GM18508 (cell line): ENCODE results near the gene PTPRT.

Source experiments
- ATAC-seq: cut with Tn5 transposase; IDR thresholded peaks from one replicate; pipeline ENCODE4 v1.9.1; 2021; ENCODE audit warnings: moderate number of reproducible peaks; ENCODE audit not compliant: insufficient read depth, unreplicated experiment

The PTPRT gene

DNA sequence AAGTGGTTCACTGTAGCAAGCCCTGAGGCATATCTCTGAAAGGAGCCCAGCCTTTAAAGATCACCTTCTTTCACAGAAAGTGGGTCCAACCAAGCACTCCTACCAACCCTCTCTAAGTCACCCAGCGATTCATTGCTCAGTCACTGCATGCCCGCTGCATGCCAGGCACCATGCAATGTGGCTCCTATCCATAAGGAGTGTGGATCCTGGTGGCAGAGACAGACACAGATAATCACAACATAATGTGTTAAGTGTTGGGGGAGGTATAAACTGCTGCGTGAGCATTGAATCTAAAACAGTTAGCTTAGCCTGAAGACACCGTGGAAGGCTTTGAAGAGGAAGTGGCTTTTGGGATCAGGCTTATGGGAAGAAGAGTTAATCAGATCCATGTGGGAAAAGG lies 659.5 kb downstream of the PTPRT start:
- ATAC-seq = no peak

DNA sequence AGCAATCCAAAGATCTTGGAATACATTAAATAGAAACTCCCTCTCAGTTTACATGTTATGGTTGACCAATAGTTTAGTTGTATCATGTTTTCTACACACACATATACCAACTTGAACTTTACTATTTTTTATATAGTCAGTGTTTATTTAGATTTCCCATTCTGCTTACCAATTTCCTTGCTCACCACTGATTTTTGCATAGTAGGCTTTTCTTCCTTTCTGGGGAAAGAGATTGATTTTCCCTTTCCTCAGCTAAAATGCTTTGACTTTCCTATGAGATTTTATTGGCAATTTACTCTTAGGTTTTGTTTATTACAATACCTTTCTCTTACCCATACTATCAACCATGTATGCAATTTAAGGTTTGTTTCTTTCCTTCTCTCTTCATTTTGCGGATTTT lies 665.6 kb downstream of the PTPRT start:
- no peak for ATAC-seq

DNA sequence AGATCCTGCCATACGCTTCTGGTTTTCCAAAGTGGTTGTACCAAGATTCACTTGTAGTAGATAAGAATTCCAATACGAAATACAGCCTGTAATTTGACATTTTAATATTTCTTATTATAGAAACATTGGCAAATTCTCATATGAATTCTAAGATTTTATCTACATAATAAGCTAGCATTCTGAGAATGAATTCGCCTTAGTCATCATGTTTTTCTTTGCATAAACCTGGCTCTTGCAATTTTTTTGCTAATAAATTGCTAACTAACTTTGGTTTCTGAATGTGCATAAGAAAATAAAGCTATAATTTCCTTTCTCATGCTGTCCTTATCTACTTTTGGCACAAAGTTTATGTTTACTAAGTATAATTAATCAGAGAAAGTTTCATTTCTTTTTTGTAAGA lies 673.0 kb downstream of the PTPRT start:
- no peak for ATAC-seq

DNA sequence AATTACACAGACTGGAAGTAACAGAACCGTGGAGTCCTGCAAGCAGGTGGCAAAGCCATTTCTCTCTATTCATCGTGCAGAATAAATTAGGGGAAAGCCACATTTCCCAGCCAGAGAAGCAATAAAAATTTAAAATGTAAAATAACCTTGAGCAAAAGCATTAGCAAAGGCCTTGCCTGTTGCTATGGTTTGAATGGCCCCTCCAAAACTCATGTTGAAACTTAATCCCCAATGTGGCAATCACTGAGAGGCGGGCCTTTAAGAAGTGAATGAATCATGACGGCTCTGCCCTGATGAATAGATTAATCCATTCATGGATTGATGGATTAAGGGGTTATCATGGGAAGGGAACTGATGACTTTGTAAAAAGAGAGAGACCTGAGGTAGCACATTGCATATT lies 679.0 kb downstream of the PTPRT start:
- no peak for ATAC-seq

DNA sequence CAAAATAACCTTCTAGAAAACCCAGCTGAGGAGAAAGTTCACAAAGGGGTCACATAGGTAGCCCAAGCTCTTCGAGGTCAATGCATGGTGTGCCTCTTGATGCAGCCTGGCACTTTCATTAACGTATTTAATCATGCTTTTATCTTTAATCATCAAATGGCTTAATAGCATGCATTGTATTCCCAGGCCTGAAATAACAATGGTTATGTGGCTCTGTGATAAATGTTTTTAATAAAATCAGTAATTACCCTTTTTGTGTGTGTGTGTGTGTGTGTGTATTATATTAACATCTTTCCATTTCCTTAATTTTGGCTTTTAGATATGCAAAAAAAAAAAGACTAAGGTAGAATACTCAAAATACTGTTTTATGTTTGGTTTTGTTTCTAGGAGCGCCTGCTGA lies 681.8 kb downstream of the PTPRT start:
- no peak for ATAC-seq

DNA sequence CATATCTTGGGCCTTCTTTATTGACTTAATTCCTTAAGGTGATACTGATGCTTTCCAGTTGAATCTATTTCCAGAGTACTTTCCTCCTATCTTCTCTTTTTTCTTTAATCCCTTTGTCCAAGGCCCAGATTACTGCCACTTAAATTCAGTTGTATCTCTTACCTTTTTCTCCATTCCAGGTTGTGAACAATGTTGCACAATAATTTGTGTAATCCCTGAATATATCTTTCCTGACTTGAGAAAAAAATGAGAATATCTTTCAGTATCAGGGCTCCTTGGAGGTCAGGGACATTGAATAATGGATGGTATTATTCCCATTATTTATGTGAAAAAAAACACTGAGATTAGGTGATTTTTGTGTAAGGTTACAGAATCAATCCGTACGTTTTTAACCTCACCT lies 683.3 kb downstream of the PTPRT start:
- no peak for ATAC-seq

DNA sequence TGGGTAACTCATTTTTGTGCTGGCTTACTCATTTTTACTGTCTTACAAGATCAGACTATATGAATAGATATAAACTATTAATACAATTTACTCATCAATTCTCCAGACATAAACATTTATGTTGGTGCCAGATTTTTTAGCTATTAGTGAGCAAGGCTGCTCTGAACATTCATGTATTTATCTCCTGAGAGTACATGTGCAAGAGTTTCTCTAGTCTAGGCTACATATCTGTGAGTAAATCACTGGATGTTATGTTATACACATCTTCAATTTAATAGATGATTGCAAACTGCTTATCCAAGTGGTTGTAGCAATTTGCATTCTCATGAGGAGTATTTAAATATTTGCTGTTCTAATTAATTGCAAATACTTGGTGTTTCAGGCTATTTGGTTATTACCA lies 687.1 kb downstream of the PTPRT start:
- no peak for ATAC-seq

DNA sequence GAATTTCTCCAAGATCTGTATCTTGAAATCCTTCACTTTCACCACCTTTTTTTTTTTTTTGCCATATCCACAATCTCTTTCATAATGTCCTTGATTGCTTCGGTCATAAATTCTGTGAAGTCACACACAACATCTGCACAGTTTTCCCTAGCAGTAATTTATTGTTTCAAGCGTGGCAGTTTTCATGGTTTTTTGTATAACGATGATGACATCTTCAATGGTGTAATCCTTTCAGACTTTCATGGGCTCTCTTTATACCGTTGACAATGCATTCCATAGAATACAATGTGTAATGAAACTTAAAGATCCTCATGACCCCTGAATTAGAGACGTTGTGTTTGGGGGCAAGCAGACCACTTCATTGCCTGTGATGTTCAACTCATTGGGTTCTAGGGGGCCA lies 693.1 kb downstream of the PTPRT start:
- no peak for ATAC-seq

DNA sequence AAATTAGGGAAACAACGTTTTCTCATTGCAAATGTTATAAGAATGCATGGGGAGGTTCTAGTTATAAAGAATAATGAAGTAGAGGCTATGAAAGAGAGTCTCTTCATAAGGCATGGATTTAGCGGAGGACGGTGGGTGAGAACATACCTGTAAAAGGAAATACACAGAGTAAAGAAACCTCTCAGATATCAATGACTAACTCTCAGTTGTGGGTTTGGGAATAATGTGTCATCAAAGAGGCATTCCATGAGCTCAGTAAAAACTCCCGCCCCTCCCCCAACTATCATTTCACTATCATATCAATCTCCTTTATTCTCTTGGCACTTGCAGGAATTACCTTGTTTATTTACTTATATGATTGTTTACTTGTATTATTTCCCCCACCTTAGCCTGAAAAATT lies 695.4 kb downstream of the PTPRT start:
- ATAC-seq = no peak

DNA sequence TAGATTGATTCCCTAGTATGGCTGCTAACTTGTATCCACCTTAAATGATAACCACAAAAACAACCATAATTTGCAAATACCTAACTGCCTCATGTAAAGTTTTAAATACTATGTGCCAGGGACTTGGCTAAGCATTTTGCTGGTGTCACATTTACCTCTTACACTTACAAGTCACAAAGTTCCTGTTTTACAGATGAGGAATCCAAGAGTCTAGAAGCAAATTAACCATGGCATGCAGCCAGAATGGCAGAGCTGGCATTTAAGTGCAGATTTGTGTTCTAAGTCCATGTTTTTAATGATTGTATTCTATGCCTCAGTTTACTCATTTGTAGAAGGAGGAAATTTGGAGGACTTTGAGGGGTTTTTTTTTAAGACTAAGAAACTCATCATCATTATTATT lies 696.7 kb downstream of the PTPRT start:
- no peak for ATAC-seq

DNA sequence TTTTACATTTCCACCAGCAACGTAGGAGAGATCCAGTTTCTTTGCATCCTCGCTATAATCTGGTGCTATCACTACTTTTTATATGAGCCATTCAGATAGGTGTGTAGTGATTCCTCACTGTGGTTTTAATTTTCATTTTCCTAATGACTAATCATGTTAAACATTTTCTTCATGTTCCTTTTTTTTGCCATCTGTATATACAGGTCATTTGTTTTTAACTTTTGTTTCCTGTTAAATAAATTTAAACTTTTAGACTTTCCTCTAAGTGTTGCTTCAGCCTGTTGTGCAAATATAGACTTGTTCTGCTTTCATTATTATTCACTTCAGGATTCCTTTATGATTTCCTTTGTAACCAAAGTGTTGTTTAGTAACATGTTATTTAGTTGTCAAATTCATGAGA lies 697.4 kb downstream of the PTPRT start:
- no peak for ATAC-seq

DNA sequence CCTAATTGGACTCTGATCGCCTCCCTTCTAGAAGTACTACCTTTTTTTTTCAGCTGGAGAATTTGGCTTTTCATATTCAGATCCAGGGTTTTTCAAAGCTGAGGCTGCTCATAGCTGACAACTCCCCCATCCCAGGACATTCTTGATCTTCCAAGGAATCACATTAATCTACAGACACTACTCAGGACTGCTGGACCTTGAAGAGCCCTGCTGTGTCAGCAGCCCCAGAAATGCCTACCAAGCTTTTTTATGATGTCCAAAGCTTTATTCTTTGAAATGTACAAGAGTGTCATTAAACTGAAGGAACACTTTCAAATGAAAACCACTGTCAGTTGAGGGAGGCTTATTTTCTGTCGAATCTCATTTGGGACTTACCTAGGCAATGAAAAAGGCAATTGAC lies 704.1 kb downstream of the PTPRT start:
- ATAC-seq = no peak

DNA sequence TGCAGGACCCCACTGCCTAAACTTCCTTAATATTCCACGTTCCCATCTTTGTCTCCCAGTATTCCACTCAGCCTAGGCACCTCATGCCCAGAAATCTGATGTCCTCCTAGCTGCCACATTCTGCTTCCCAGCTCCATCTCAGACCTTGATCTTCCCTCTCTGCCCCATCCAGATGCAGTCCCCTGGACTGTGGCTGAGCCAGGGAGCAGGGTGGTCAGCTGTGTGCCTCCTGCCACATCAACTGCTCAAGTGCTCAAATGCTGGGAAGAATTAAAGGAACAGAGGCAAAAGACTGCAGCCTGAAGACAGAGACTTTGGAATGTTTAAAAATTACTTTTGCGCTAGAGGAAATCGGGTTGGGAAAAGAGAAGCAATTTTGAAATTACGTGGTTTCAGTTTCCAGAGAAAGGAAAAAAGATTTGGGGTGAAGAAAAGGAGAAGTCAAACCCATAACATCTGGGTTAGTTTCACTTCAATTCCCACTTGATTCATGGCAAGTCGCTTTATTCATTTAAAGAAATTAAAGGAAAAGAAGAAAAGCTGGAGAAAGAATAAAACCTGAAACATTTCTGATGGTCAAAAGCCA lies 704.8 kb downstream of the PTPRT start:
- ATAC-seq = no peak

DNA sequence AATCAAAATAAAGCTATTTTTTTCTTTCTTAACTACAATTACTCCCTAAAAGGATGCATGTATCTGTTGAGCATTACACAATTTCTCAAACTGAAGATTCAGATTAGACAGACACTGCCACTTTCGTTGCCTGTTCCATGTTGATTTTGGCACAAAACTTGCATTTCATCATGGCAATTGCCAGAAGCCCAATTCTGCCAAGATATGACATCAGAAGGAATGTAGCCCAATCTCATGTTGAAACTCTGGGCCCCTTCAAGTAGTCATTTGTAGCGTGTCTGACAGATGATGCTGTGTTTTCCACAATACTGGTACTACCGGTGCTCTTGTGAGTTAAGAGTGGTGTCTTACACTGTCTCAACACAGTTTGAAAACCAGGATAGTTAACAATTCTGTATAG lies 705.4 kb downstream of the PTPRT start:
- ATAC-seq = no peak

DNA sequence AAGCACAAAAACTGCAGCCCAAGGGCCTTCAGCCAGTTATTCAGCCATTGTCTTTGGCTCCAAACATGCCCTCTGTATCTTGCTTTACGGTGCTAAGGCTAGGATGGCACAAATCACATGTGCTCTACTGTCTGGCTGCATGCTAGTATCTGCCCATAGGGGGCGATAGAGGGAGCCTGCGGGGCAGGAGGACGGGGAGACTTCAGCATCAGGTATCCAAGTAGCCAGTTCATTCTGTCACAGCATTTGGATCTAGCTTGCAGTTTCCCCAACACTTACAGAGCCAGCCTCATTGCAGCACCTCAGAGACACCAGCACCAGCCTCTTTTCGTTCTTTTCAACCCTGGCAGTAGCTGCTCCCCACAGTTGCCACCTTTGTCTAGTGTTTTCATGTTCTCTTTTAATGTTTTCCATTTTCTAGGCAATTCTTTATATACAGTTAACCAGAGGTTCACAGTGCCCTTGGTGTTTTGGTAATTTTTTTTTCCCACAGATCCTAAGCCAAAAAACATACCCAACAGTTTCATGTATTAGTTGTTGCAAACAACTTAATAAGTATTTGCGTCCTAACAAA lies 705.9 kb downstream of the PTPRT start:
- ATAC-seq = no peak

DNA sequence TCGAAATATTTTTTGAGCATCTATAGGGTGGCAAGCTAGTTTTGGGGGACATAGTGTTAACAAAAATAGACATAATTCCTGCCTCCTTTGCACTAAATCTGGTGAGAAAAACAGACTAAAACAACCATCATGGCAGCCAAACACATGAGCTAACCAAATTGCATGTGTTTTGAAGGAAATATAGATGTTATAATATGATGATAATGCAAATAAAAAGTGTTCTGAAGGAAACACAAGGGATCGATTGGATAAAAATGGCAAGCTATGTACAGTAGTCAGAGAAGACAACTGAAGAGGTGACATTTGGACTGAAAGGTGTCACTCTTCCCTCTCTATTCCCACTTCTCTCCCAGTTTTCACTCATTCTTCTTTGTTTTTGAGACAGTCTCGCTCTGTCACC lies 706.9 kb downstream of the PTPRT start:
- ATAC-seq = no peak

DNA sequence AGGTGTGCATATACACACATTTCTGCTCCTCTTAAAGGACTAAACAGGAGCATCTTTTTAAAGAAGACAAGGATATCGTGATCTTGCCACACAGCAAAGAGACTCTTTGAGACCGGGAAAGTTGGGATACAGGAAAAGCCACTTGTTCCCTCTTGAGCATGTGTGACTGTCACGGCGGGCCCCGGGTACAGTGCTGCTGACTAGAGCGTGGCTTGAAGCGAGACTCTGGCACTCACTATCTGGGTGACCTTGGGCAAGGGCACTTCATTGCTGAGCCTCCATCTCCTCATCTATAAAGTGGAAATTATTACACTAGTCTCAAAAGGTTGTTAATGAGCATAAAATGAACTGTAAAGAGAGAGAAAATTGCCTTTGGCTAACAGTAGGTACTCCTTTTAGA lies 713.9 kb downstream of the PTPRT start:
- no peak for ATAC-seq

DNA sequence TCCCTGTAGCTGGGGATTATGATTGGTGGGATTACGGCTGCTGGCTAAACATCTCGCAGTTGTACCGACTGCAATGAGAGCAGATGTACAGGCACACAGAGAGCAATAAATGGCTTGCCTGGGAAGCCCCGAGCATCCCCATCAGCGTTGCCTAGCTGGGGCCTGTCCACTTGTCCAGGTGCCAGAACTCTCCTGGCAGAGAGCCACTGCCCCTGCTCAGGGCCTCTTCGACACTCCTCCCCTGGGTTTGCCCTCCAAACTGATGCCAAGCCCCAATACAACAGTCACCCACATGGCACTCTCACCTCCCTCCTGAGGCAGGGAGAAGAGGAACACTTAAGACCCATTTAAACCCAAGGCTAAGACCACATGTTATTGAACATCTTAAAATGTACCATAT lies 715.1 kb downstream of the PTPRT start:
- no peak for ATAC-seq

DNA sequence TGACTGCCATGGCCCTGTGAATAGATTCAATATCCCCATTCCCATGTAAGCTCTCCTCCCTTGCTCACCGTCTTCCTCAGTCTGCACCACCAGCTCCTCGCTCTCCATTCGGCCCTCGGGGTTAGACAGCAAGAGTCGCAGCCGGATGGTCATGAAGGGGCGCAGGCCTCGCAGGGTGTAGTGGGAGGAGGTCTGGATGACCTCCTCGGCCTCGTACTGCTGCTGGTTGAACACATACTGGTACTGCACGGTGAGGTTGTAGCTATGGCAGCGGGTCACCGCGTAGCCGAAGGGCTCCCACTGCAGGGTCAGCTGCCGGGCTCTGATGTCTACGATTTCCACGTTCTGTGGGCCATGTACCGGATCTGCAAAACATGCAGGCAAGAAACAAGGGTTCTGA lies 717.5 kb downstream of the PTPRT start:
- no peak for ATAC-seq

DNA sequence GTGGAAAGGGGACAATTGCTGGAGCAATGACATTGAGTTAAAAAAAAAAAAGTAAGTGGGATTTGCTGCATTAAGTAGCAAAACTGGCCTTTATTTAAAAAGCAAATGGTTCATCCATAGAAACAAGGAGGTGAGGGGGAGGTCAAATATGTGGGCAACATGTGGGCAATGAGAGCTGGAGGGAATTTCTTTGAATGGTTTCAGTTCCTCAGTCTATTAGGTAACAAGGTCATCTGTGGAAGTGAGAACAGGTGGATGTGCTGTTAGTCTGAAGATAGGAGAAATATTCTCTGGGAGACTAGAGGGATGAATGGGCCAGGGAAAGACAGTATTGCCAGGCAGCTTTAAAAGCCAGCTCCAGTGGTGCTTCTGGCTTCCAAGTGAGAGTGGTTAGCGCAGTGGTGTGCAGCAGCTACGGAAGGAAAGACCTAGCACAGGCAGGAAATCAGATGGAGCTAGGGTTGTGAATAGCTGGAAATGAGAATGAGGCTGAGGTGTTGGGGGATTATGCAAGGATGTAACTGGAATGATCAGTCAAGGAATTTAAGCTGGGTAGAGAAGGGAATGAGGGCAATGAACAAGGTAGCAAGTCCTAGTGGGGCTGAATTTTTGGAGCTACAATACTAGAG lies 727.6 kb downstream of the PTPRT start:
- no peak for ATAC-seq

DNA sequence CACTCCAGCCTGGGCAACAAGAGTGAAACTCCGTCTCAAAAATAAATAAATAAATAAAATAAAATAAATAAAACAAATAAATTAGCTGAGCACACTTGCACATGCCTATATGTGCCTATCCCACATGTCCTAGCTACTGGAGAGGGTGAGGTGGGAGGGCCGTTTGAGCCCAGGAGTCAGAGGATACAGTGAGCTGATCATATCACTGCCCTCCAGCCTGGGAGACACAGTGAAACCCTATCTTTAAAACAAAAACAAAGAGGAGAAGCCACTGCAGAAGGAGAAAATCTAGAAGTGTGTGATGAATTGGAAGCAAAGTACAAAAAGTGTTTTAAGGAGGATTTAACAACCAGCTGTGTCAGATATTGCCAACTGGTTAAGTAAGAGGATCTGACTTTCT lies 728.4 kb downstream of the PTPRT start:
- no peak for ATAC-seq

DNA sequence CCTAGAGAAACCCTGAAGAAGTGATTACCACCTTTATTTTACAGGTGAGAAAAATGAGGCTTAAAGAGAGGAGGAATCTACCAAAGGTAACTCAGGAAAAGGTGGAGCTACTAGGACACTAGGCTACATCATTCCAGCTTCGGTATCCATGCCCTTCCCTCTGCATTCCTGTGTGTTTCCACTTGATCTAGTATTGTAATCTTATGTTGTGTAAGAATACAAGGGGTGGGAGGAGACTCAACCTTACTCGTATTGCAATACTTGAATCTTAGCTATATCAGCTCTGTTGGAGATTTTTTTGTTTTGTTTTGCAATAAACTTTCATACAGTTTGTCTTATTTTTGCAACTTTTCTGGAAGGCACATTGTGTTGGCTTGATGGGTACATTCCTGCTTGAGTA lies 742.4 kb downstream of the PTPRT start:
- no peak for ATAC-seq
